Common myeloid progenitor, CD34-positive (primary cell): ENCODE measurements around the gene CCDC70. TPM values are rescaled to one million over a fixed set of nuclear protein-coding genes. Genes with fewer than 3 reads are reported as not detected.

Experiments used
- CTCF ChIA-PET: fragments of 350-600 bp; sonication (Branson Sonifier 250); formaldehyde crosslinking; loops from one replicate; lab custom pipeline; 2021; ENCODE audit warnings: antibody characterized with exemption; lab: Charles Lee
- POLR2A ChIA-PET: fragments of 350-600 bp; sonication (Branson Sonifier 250); formaldehyde crosslinking; loops from one replicate; lab custom pipeline; 2021; ENCODE audit warnings: antibody characterized with exemption; lab: Charles Lee
- DNase-seq, 3 donors: peaks; one replicate each; pipeline versions ENCODE4 v3.0.0 to v3.0.0-alpha.2; 2013
- H3K27ac ChIP-seq, 2 experiments: 1 replicate in 1 of 2; 2 replicates in 1 of 2; pipeline ENCODE4 v1.7.0; 2013; ENCODE audit warnings: inconsistent platforms in 2 of 2, low read length in 2 of 2, mild to moderate bottlenecking in 2 of 2, low read depth in 1 of 2, moderate library complexity in 1 of 2; ENCODE audit not compliant: severe bottlenecking in 2 of 2, insufficient read depth in 1 of 2, poor library complexity in 1 of 2
- H3K27me3 ChIP-seq, 5 experiments: replicated peaks in 2 of 5; 1 replicate in 3 of 5; 2 replicates in 2 of 5; pipeline versions ENCODE4 v1.6.1 to v1.7.0; 2013; ENCODE audit warnings: low read length in 4 of 5, mild to moderate bottlenecking in 2 of 5, moderate library complexity in 2 of 5, inconsistent platforms in 1 of 5; ENCODE audit not compliant: insufficient read depth in 5 of 5, control insufficient read depth in 4 of 5
- H3K36me3 ChIP-seq, 4 experiments: 1 replicate in 2 of 4; 2 replicates in 2 of 4; pipeline versions ENCODE4 v1.6.1 to v1.7.0; 2013; ENCODE audit warnings: low read length in 3 of 4, control low read depth in 1 of 4, mild to moderate bottlenecking in 1 of 4; ENCODE audit not compliant: control insufficient read depth in 4 of 4, insufficient read depth in 4 of 4
- H3K4me1 ChIP-seq, 4 experiments: 1 replicate in 3 of 4; 2 replicates in 1 of 4; pipeline versions ENCODE4 v1.6.1 to v1.7.1; 2013; ENCODE audit warnings: low read length in 3 of 4, mild to moderate bottlenecking in 3 of 4, control low read depth in 1 of 4, inconsistent platforms in 1 of 4, moderate library complexity in 1 of 4; ENCODE audit not compliant: control insufficient read depth in 4 of 4, insufficient read depth in 4 of 4; ENCODE audit errors: control extremely low read depth in 1 of 4
- H3K4me3 ChIP-seq, 7 experiments: 1 replicate in 4 of 7; 2 replicates in 3 of 7; pipeline versions ENCODE4 v1.5.1 to v1.7.0; 2013; ENCODE audit warnings: mild to moderate bottlenecking in 7 of 7, low read length in 6 of 7, moderate library complexity in 6 of 7, inconsistent platforms in 2 of 7, low read depth in 2 of 7, control low read depth in 1 of 7; ENCODE audit not compliant: insufficient read depth in 4 of 7, control insufficient read depth in 1 of 7; ENCODE audit errors: extremely low read depth in 1 of 7
- H3K9me3 ChIP-seq, 5 experiments: 1 replicate in 4 of 5; 2 replicates in 1 of 5; pipeline versions ENCODE4 v1.6.1 to v1.7.1; 2013; ENCODE audit warnings: low read length in 4 of 5, mild to moderate bottlenecking in 2 of 5, inconsistent platforms in 1 of 5, low read depth in 1 of 5, moderate library complexity in 1 of 5; ENCODE audit not compliant: control insufficient read depth in 4 of 5, insufficient read depth in 2 of 5; ENCODE audit errors: control extremely low read depth in 1 of 5
- WGBS: methylation state at CpG from one replicate; pipeline ENCODE4 v1.1.5; 2013; ENCODE audit not compliant: insufficient coverage; 5-methylcytosine and 5-hydroxymethylcytosine counted together
- polyA plus RNA-seq: library from polyadenylated mRNA; unstranded; fragments of 120-200 nt; gene quantifications from one replicate; pipeline ENCODE4 v1.2.1, GENCODE V29; 2013

CCDC70 gene
- polyA plus RNA-seq: 0.07 TPM

GRCh38 chr13:51861723-51862300 is at the start of gene CCDC70:
CCDC70 (plus strand) TSS chr13:51861969; CDS start chr13:51865412, 3,443 bp downstream.
- CTCF ChIA-PET: interaction anchor here (1.1 to 5.0 kb wide), 4 partner anchors 10 to 23 kb away, joined by 3 to 24 read pairs (median 4); no protein-coding TSS in a partner anchor
- 100% methylated on average over 3 of the region's 5 CpGs for WGBS
- POLR2A ChIA-PET: no interaction called here

DNA sequence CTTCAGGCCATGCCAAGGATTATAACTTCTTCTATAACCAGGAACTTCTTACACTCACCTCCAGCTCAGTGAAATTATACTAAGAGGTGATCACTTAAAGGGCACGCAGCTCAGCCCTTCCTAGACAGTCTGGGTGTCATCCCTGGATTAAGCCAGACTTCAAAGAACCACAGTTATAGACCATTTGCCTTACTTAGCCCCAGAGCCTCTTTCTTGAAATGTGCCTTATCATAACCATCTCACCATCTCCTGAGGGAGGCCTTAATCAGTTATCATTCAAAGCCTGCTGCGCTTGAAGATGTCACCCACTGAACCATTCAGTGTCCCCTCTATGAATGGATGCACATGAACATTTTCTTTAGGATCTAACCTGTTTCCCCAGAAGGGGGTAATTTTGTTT is 47.7 kb upstream of the CCDC70 start:
- Histone ChIP-seq H3K27me3 (no peaks in the 10 kb centered on the region), H3K9me3 (no peaks in the 10 kb centered on the region), H3K27ac (no peak overlapping the region), H3K4me3 (no peak overlapping the region), H3K4me1 (peaks cover 3 to 29% (median 25%) of the 10 kb centered on the region in 4 experiments), H3K36me3 (no peaks in the 10 kb centered on the region)
- 89% methylated on average over 2 of the region's 2 CpGs for WGBS
- no peak for DNase-seq
- ChIA-PET POLR2A (no interaction called here), CTCF (interaction anchor here (0.6 to 5.0 kb wide), 16 partner anchors 9 to 390 kb away, joined by 3 to 129 read pairs (median 8); partner anchors contain the start of genes NEK5 and TMEM272)

More at GRCh38 chr13:51861723-51862300, at the start of gene CCDC70:
- Histone ChIP-seq H3K27ac (no peak within 1 kb of the TSS), H3K4me3 (no peak within 1 kb of the TSS), H3K27me3 (no peaks in the 10 kb centered on the region), H3K36me3 (no peaks in the 10 kb centered on the region), H3K9me3 (no peaks in the 10 kb centered on the region), H3K4me1 (peaks cover 2 to 18% (median 9%) of the 10 kb centered on the region in 4 experiments)
- peak in 1 of 3 donors; percentile 34 for DNase-seq

GRCh38 chr13:51814825-51815650 is 46.7 kb upstream of the CCDC70 start:
- Histone ChIP-seq H3K36me3 (no peaks in the 10 kb centered on the region), H3K4me3 (peak overlapping the region in 4 of 7 experiments; percentile 2 to 63 (median 36)), H3K27me3 (no peaks in the 10 kb centered on the region), H3K9me3 (no peaks in the 10 kb centered on the region), H3K27ac (no peak overlapping the region), H3K4me1 (peaks cover 3 to 29% (median 25%) of the 10 kb centered on the region in 4 experiments)
- peak; percentile 72 to 89 (median 78) for DNase-seq
- CTCF ChIA-PET: interaction anchor here (0.7 to 5.0 kb wide), 29 partner anchors 8 to 389 kb away, joined by 3 to 129 read pairs (median 4); partner anchors contain the start of genes NEK5 and TMEM272
- POLR2A ChIA-PET: interaction anchor here (0.6 kb wide), 1 partner anchor 162 kb away, joined by 6 read pairs; no protein-coding TSS in a partner anchor
- 25% methylated on average over 9 of the region's 13 CpGs for WGBS

- H3K4me1 ChIP-seq: peaks cover 7 to 31% (median 27%) of the 10 kb centered on the region in 4 experiments
- H3K4me3 ChIP-seq: no peak overlapping the region
- H3K36me3 ChIP-seq: no peaks in the 10 kb centered on the region
- no peak overlapping the region for H3K27ac ChIP-seq
- ChIA-PET POLR2A (interaction anchor here (0.6 kb wide), 1 partner anchor 161 kb away, joined by 6 read pairs; no protein-coding TSS in a partner anchor), CTCF (interaction anchor here (0.7 to 5.0 kb wide), 24 partner anchors 9 to 385 kb away, joined by 3 to 129 read pairs (median 4); partner anchors contain the start of genes NEK5 and TMEM272)
- no peak for DNase-seq
- H3K27me3 ChIP-seq: no peaks in the 10 kb centered on the region
- WGBS: 94% methylated on average over 9 of the region's 11 CpGs
- H3K9me3 ChIP-seq: no peaks in the 10 kb centered on the region
Measured at GRCh38 chr13:51815848-51816247, 45.9 kb upstream of the CCDC70 start.

DNA sequence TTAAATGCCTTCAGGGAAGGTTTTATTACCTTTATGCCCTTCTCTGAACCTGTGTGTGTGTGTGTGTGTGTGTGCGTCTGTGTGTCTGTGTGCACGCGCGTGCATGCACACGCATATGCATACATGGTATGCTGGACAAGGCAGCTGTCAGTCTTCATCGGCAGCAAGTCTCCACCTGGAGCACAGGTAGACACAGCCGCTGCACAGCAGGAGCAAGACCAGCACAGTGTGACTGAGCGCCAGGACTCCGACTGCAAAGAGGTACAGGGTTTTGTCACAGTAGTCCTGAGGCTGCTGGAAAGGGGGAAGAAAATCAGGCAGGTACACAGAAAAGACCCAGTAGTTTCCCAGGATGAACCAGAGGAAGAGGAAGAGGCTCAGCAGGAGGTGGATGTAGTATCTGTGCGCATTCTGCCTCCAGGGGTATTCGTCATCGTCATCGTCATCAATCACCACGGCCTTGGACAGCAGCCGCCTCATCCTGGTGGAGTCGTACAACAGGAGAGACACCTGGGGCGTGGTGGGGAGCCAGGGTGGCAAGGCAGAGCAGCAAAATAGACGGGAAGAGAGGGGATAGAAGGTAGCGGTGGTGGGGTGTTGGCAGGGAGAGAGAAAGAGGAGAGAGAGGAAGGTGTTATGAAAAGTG is 45.0 kb upstream of the CCDC70 start:
- no peak overlapping the region for H3K27ac ChIP-seq
- WGBS: 97% methylated on average over 19 of the region's 19 CpGs
- H3K36me3 ChIP-seq: no peaks in the 10 kb centered on the region
- POLR2A ChIA-PET: no interaction called here
- no peaks in the 10 kb centered on the region for H3K27me3 ChIP-seq
- no peaks in the 10 kb centered on the region for H3K9me3 ChIP-seq
- no peak overlapping the region for H3K4me3 ChIP-seq
- CTCF ChIA-PET: interaction anchor here (1.1 to 5.0 kb wide), 15 partner anchors 10 to 384 kb away, joined by 3 to 129 read pairs (median 7); partner anchors contain the start of genes NEK5 and TMEM272
- H3K4me1 ChIP-seq: peaks cover 13 to 32% (median 27%) of the 10 kb centered on the region in 4 experiments
- no peak for DNase-seq

- CTCF ChIA-PET: interaction anchor here (1.0 to 6.5 kb wide), 4 partner anchors 10 to 23 kb away, joined by 3 to 51 read pairs (median 4); no protein-coding TSS in a partner anchor
- no peak for DNase-seq
- Histone ChIP-seq H3K36me3 (no peaks in the 10 kb centered on the region), H3K27ac (no peak overlapping the region), H3K9me3 (no peaks in the 10 kb centered on the region), H3K4me3 (no peak overlapping the region), H3K27me3 (no peaks in the 10 kb centered on the region), H3K4me1 (peaks cover 22 to 33% (median 30%) of the 10 kb centered on the region in 4 experiments)
- WGBS: 91% methylated on average over 8 of the region's 8 CpGs
- POLR2A ChIA-PET: no interaction called here
Measured at GRCh38 chr13:51817717-51818116, 44.1 kb upstream of the CCDC70 start.
